Activated CD4-positive, alpha-beta T cell treated with anti-CD3 and anti-CD28 coated beads for 48 hours (primary cell): ENCODE measurements around the gene SYT1.
"Not testable (repeated sequence)": the region's sequence is repeated elsewhere in the genome, so short reads cannot be mapped to it uniquely, and the experiment has no call there.

Experiments
- DNase-seq: peaks from one replicate; pipeline ENCODE4 v3.0.0-alpha.2; 2020

Gene SYT1

DNA sequence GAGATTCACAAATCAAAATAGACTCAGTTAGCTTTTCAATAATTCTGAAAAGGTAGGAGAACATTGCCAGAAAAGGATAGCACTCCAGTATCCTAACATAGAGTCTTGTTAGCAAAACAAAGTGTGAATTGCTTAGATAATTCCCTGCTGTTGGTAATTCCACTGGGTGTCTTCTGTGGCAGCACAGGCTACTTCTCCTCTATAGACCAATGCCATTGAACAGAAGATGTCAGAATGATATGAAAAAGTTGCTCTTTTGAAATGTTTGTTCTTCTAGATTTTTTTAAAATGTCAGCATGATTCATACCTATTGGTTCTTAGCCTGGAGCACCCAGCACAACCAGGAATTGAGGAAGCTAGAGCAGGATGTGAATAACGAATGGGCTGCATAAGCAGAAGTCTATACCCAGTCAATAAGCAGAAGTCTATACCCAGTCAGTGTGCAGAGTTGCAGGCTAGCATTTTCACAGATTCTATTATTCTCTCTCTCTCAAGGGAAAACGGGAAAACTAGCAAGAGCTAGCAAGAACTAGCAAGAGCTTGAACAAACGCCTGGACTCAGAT, 112.8 kb downstream of the SYT1 start:
- DNase-seq: no peak

DNA sequence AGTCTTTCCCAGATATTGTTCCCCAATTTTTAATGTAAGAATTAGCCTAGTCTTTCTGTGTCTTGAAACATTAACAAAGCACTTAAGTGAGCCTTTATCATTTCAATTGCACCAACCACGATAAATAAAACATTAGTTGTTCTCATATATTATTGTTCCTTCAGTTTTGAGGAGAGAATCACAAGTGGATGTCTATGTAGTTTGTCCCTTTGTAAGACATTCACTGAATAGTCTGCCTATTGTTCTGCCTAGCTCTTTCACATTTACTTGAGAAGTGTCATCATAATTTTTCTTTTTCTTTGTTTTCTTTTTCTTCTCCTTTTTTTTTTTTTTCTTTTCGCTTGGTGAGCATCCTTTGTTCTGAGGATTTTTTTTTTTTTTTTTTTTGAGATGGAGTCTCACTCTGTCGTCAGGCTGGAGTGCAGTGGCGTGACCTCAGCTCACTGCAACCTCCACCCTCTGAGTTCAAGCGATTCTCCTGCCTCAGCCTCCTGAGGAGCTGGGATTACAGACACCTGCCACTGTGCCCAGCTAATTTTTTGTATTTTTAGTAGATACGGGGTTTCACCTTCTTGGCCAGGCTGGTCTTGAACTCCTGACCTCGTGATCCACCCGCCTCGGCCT, 129.7 kb downstream of the SYT1 start:
- no peak for DNase-seq

GRCh38 chr12:79000501-79000900, 135.9 kb downstream of the SYT1 start:
- DNase-seq: no peak

DNA sequence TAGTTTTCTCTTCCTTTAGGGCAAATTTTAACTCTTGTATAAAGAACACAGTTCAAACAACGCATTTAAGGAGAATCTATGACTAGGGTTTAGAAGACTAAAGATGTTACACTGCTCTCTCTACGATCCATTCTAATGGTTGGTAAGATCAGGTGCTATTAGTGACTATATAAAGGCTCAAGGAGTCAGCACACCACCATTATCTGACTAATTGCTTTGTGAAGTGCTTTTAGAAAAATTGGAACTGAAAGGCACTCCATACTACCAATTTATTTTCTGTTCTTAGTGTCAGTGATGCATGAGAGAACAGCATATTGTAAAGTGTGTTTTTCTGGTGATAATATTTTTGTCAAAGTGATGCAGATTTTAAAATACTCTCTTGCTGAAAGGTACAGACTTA, 136.8 kb downstream of the SYT1 start:
- DNase-seq: no peak

- no peak for DNase-seq
Observed at GRCh38 chr12:79006306-79006705, 141.7 kb downstream of the SYT1 start.

GRCh38 chr12:79008591-79008990, 144.0 kb downstream of the SYT1 start:
- no peak for DNase-seq

DNA sequence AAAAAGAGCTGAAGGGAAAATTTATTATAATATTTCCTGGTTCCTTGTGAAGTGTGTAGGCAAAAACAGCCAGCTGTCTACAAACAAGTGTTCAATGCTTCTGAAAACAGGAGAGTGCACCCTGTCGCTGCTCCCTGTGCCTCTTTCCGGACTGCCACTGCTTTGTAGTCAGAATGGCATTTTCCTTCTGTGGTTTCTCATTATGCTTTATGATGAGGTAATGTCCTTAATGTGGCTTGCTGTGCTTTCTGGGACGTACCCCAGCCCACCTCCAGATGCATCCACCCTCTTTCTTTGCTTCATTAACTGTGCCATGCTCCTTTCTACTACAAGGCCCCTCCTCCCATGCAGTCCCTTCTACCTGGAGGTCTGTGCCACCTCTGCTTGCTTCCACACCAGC, 148.1 kb downstream of the SYT1 start:
- DNase-seq: no peak

- DNase-seq: no peak
Observed at GRCh38 chr12:79016181-79016580, 151.6 kb downstream of the SYT1 start.

DNA sequence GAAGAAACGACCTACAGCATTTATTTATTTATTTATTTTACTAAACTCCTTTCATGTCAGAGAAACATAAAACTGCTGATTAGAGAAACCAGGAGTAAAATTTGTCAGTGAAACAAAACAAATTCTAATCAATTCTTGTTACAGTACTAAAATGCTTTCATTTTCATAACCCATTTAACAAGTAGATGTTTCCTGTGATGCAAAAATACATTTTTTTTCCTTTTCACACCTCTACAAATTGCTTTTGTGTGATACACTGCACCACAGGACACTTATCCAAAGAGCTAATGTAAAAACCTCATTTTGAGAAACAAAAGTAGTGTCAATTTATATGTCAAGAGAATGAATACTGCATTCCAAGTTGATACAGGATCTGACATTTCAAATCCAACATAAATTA, 155.1 kb downstream of the SYT1 start:
- no peak for DNase-seq

GRCh38 chr12:79020106-79020505, 155.5 kb downstream of the SYT1 start:
- DNase-seq: no peak

DNA sequence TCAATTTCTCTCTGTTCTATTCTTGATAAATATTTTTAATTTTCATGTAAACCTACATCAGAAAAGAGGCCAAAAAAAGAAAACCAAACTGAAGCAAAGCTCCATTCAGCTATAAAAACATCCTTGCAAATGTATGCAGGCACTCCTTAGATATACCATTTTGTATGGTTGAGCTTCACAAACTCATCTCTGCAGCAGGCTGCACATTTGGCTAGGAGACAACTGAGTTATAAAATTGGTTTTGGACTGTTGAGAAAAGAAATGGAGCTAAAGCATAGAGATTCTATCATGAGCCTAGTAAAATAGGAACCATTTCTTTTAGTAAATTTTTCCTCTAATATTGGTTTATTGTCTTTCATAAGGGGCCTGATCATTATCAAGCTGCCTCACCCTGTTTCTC, 156.4 kb downstream of the SYT1 start:
- DNase-seq: no peak

- no peak for DNase-seq
Observed at GRCh38 chr12:79023261-79023660, 158.7 kb downstream of the SYT1 start.

GRCh38 chr12:79023784-79024183, 159.2 kb downstream of the SYT1 start:
- DNase-seq: no peak

- no peak for DNase-seq
Observed at GRCh38 chr12:79033788-79034187, 169.2 kb downstream of the SYT1 start.

DNA sequence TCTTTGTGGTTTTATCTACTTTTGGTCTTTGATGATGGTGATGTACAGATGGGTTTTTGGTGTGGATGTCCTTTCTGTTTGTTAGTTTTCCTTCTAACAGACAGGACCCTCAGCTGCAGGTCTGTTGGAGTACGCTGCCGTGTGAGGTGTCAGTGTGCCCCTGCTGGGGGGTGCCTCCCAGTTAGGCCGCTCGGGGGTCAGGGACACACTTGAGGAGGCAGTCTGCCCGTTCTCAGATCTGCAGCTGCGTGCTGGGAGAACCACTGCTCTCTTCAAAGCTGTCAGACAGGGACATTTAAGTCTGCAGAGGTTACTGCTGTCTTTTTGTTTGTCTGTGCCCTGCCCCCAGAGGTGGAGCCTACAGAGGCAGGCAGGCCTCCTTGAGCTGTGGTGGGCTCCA, 180.2 kb downstream of the SYT1 start:
- not testable (repeated sequence) for DNase-seq

DNA sequence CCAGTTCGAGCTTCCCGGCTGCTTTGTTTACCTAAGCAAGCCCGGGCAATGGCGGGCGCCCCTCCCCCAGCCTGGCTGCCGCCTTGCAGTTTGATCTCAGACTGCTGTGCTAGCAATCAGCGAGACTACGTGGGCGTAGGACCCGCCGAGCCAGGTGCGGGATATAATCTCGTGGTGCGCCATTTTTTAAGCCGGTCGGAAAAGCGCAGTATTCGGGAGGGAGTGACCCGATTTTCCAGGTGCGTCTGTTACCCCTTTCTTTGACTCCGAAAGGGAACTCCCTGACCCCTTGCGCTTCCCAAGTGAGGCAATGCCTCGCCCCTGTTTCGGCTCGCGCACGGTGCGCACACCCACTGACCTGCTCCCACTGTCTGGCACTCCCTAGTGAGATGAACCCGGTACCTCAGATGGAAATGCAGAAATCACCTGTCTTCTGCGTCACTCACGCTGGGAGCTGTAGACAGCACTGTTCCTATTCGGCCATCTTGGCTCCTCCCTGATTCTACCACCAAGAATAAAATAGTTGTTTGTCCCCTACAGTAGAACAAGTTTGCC, 180.7 kb downstream of the SYT1 start:
- not testable (repeated sequence) for DNase-seq

- no peak for DNase-seq
Observed at GRCh38 chr12:79046021-79046420, 181.4 kb downstream of the SYT1 start.

- DNase-seq: no peak
Observed at GRCh38 chr12:79048962-79049361, 184.4 kb downstream of the SYT1 start.

GRCh38 chr12:79053394-79053793, 188.8 kb downstream of the SYT1 start:
- DNase-seq: no peak

GRCh38 chr12:79055926-79056674, 191.5 kb downstream of the SYT1 start:
- no peak for DNase-seq

DNA sequence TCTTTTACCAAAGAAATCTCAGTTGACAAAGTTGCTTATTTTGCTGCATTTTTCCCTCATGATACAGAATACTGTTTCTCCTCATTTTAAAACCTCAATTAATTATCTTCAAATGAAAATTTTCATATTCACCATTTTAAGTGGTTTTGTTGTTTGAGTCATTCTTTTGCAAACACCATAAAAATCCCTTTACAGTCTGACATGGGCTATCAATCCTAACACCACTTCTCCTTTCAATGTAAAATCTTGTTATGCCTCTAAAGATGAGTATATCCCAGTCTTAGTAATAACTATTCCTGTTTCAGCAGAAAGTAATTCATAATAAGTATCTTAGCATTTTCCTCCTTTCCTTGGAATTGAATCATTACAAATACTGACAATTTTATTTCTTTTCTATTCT, 192.2 kb downstream of the SYT1 start:
- DNase-seq: no peak

- no peak for DNase-seq
Observed at GRCh38 chr12:79057540-79057939, 193.0 kb downstream of the SYT1 start.

DNA sequence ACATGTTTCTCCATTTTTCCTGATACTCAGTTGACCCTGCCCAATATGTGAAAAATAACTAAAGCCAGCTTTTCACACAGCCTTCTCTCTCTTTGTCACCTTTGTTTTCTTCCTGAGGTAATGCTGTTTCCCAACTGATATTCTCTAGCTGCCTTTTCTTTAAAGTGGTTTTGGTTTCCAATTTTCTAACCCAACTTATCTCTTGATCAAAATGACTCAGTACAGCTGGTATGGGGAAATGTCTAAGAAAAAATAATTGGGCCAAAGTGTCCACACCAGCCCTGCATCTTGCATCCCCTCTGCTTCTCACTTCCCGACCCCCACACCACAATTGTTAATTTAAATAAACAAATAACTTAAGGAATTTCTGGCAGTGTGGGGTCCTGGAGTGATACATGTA, 193.8 kb downstream of the SYT1 start:
- no peak for DNase-seq

DNA sequence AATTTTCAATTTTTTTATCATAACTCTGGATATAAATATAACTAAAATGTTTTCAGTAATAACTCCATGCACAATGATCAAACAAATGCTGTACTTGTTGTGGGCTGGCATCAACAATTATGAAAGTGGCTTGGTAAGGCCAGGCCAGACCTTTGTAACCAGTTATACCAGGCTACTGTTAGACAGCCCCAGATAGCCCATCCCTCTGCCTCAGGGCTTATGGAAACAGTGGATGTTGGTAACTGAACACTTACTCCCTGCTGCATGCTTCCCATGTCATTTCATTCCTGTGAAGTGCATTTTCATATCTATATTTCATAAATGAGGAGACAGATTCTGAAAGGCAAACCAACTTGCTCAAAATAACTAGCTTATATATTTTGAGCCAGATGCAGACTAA, 195.0 kb downstream of the SYT1 start:
- no peak for DNase-seq
